Fibroblast of peridontal ligament (primary cell): Measurements from ENCODE around the gene TBC1D10A.
"Not testable (repeated sequence)": the region's sequence is repeated elsewhere in the genome, so short reads cannot be mapped to it uniquely, and the experiment has no call there.

ENCODE experiments used
- DNase-seq: peaks from one replicate; pipeline ENCODE4 v3.0.0-alpha.2; 2010; ENCODE audit errors: extremely low read depth

TBC1D10A gene

DNA sequence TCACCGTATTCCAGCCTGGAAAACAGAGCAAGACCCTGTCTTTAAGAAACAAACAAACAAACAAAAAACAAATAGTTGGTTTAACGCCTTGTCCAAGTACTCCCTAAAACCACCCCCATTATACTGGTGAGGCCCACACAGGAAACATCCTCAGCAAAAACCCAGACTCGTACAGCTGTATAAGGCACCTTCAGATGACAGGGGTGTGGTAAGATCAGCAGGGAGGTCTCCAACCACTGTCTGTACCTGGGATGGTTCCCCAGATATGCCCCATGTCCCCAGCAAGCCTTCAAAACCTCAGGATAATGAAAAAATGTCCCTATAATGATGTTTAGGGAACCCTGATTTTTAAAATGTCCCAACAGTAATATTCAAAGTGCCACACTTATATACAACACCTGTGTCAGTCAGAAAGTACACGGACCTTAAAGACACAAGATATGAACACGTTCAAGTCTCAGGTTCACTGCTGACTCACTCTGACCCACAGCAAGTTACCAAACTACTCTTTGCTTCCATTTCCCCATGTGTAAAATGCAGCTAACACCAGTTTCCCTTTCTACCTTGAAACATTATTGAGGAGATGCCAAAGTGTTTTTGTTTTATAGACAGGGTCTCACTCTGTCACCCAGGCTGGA, 20.6 kb upstream of the TBC1D10A start:
- no peak for DNase-seq

DNA sequence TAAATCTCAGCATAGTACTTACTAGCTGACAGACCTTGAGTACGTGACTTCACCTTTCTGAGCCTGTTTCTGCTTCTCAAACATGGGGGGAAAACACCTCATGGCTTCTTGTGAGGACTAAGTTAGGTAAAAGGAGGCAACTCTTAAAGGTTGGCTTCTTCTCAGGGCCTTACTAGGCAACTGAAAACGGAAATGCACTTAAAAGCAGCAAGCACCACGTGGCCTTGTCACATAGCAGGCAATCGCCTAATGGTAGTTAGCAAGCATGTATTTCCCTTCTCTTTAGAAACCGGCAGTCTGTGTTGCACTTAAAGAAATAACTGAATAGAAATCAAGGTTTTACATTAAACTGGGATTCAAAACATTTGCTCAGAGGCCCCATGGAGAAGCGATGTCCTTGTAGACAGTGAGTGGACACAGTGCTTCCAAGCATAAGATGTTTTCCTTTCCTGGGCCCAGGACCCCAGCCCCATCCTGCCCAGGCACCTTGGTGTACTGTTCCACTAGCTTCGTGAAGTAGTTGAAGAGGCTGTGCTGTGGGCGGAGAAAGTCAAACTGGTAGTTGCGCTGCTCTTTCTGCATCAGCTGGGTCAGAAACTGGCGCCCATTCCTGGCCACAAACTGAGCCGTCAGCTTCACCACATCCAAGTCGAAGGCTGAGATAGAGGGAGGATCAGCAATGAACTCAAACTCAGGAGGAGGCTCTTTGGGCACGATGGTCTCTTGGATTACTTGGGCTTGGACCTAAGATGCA, 17.9 kb upstream of the TBC1D10A start:
- no peak for DNase-seq

GRCh38 chr22:30340911-30341685, 14.4 kb upstream of the TBC1D10A start:
- DNase-seq = no peak

DNA sequence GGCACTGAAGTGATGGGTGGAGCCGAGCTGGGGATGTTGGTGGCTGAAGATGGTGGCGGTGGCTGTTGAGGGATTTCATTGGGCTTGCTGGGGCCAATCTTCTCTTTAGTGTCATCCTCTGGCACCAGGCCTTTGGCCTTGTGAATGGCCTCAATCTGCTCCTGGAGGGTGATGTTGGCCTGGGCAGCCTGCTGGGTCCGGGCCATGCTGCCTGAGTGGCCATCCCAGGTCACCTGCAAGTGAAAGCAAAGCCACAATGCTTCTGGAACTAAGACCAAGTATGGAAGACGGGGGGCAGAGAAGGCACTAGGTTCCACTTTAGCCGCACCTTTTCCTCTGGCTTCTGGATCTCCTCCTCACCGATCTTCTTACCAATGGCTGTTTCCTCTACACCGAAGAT, 12.1 kb upstream of the TBC1D10A start:
- no peak for DNase-seq

GRCh38 chr22:30338341-30338740, 11.6 kb upstream of the TBC1D10A start:
- not testable (repeated sequence) for DNase-seq

GRCh38 chr22:30337461-30337778, 10.7 kb upstream of the TBC1D10A start:
- no peak for DNase-seq

- no peak for DNase-seq
These were observed 10.2 kb upstream of the TBC1D10A start for GRCh38 chr22:30336752-30337460.

DNA sequence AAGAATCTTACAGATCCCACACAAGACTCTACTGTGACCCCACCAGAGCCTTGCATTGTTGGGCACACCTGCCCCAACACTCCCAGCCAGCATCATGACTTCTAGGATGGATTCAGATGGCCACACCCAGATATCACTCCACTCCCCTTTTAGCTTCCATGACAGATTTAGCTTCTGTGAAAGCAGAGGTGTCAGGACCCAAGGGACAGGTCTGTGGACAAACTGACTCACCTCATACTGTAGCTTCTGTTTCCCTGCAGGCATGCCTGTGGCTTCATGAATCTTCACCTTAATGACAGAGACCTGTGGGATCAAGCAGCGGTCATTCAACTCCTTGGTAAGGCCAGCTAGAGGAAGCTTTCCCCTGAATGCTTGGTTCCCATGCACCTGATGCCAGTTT, 8.5 kb upstream of the TBC1D10A start:
- no peak for DNase-seq

DNA sequence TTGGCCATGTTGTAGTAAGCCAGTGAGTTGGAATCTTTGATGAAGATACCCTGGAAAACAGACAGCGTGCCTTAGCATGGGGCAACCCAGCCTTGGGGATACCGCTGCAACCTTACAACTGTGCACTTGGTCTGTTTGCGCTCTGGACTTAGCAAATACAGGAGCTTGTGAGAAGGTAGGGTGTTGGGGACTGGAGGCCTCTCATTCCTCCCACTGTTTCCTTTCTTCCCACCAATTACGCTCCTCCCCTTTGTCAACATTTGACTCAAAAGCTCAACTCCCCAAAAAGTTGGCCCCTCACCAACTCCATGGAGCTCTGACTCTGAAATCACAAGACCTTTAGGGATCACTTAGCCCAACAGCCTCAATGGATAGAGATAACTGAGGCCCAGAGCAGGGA, 7.9 kb upstream of the TBC1D10A start:
- DNase-seq = no peak

GRCh38 chr22:30333707-30334087, 7.0 kb upstream of the TBC1D10A start:
- no peak for DNase-seq

- no peak for DNase-seq
These were observed 6.4 kb upstream of the TBC1D10A start for GRCh38 chr22:30332994-30333706.

DNA sequence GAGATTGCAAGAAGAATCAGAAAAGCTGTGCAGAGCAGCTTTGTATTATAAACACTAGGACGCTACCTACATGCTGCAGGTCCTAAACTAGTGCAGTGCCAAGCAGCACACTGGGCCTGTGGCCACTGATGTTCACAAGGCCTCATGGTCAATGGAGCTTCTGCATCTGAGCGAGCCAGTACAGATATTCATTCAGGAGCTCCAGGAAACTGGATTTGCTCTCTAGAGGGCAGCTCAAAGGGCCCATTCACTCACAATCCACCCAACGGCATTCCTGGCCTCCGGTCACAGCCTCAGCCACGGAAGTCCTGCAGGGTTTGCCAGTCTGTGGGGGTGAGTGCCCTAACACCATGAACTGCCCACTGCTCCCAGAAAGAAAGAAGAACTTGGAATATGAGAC, 5.8 kb upstream of the TBC1D10A start:
- no peak for DNase-seq

GRCh38 chr22:30328466-30329049, 1.8 kb upstream of the TBC1D10A start:
- DNase-seq = peak; percentile 29

- no peak for DNase-seq
These were observed 1.2 kb upstream of the TBC1D10A start for GRCh38 chr22:30327864-30328345.

- no peak for DNase-seq
These were observed 461 bp downstream of the TBC1D10A start for GRCh38 chr22:30326255-30326705.

- DNase-seq = no peak
These were observed 952 bp downstream of the TBC1D10A start for GRCh38 chr22:30325724-30326254.

DNA sequence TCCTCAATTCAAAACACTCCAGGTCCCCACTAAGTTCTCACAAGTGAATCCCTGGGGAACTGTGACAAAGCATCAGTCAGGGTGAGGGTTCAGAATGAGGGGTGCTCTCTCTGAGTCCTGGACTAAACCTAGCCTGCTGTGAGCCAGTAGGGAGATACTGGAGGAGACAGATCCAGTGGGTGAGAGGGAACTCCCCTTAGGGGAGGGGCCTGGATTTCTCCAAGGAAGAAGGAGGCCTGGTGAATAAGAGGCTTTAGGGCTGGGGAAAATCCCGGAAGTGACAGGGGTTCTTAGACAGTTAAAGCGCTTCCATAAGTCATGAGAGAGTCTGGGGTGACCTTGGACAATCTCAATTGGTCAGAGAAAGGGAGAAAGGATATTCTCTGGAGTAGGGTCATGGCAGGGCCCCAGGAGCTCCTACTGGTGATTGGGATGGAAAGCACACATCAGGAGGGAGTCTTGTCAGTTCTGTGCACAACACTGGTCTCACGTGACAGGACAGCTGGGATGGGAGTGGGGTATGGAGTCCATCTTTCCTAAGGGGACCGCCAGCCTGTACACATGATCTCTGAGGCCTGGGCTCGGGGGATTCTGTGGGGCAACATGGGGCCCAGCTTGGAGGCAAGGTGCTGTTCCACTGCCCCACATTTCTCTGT, 1.5 kb downstream of the TBC1D10A start:
- DNase-seq = peak; percentile 85

DNA sequence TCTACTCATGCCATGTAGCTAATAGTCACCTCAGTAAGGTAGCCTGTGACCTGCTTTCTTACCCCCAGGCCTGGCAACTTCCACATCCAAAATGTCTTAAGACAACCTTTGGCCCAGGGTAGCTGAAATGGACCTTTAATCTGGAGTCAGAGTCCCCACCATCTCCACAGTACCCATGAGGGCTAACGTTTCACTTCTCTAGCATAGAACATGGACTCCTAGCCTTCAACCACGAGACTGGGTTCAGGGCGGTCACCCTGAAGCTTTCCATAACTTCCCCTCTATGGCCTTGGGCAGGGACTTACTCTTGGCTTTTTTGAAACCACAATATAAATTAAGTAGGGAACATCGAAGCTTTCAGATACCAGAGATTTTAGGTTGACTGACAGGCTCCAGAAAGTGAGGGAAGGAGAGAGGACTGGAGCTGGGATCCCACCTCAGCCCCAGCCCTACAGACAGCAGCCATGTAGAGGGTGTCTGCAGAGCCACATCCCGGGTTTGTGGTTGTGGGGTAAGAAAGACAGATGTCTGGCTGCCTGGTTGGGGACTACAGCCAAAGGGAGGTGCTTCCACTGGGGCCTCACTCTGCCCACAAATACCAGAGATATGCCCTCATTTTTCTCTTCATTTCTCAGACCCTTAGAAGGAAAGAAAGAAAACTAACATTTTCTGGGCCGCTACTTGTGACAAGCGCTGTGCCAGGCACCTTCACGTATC, 2.6 kb downstream of the TBC1D10A start:
- peak; percentile 77 for DNase-seq

- no peak for DNase-seq
These were observed 3.5 kb downstream of the TBC1D10A start for GRCh38 chr22:30323246-30323645.

GRCh38 chr22:30321461-30321860, 5.3 kb downstream of the TBC1D10A start:
- no peak for DNase-seq
